IgD-negative memory B cell (primary cell): ENCODE data around the gene SLX4IP. TPM values are rescaled to one million over a fixed set of nuclear protein-coding genes. Genes with fewer than 3 reads are reported as not detected.
A peak's percentile ranks its signal among the peaks of the same experiment; 100 is the strongest.
"Not testable (repeated sequence)": the region's sequence is repeated elsewhere in the genome, so short reads cannot be mapped to it uniquely, and the experiment has no call there.

Experiments
- H3K27ac Mint-ChIP-seq, 3 donors: one replicate each; pipeline ENCODE4 v1.8.0; 2020 to 2022; ENCODE audit warnings: mild to moderate bottlenecking in 3 of 3, mixed read lengths in 3 of 3, moderate library complexity in 1 of 3
- H3K27me3 Mint-ChIP-seq: one replicate; pipeline ENCODE4 v1.8.0; 2021; ENCODE audit warnings: mixed read lengths
- H3K36me3 Mint-ChIP-seq: one replicate; pipeline ENCODE4 v1.8.0; 2020; ENCODE audit warnings: mild to moderate bottlenecking, mixed read lengths
- H3K4me1 Mint-ChIP-seq, 3 donors: one replicate each; pipeline ENCODE4 v1.8.0; 2020 to 2022; ENCODE audit warnings: mixed read lengths in 3 of 3, mild to moderate bottlenecking in 1 of 3
- H3K4me3 Mint-ChIP-seq, 4 donors: one replicate each; pipeline ENCODE4 v1.8.0; 2020 to 2022; ENCODE audit warnings: mild to moderate bottlenecking in 4 of 4, mixed read lengths in 4 of 4, moderate library complexity in 3 of 4
- H3K9me3 Mint-ChIP-seq, 3 donors: one replicate each; pipeline ENCODE4 v1.8.0; 2020 to 2021; ENCODE audit warnings: mixed read lengths in 3 of 3, mild to moderate bottlenecking in 1 of 3
- polyA plus RNA-seq: library from polyadenylated mRNA; unstranded; fragments of 300-500 nt; fragmentation: Illumina TruSeq; gene quantifications from one replicate; pipeline ENCODE4 v1.2.3, GENCODE V29; 2021

The SLX4IP gene
- polyA plus RNA-seq, 1 donor from 2014 or later, result 2.0 TPM

DNA sequence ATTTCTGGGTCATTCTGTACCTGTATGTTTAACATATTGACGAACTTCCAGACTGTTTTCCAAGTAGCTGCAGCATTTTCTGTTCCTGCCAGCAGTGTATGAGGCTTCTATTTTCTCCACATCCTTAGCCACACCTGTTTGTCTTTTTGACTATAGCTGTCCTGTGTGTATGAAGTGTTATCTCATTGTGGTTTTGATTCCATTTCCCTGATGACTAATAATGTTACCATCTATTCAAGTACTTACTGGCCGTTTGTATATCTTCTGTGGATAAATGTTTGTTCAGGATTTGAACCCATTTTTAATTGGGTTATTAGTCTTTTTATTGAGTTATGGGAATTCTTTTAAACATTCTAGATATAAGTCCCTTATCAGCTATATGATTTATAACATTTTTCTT, 143.5 kb downstream of the SLX4IP start:
- Mint-ChIP-seq H3K9me3 (no peaks in the 10 kb centered on the region), H3K4me1 (no peaks in the 10 kb centered on the region), H3K27ac (no peak overlapping the region), H3K4me3 (no peak overlapping the region), H3K36me3 (peaks cover 10% of the 10 kb centered on the region), H3K27me3 (no peaks in the 10 kb centered on the region)

DNA sequence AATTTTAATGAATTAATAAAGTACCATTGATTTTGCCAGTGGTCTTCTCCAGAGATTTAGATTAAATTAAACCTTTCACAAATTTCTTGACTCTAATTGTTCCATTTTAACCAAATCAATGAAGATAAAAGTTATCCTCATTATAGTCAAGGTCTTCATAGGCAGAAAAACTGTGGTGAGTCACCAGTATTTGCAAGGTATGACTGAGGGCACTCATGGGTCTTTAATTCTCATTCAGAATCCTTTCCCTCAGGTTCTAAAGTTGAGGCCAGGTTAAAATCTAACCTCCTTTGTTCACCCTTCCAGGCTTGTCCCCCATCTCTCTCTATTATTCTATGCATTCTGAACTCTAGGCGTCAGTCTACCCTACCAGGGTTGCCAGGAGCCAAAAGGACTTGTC, 144.8 kb downstream of the SLX4IP start:
- Mint-ChIP-seq H3K4me1 (no peaks in the 10 kb centered on the region), H3K27me3 (no peaks in the 10 kb centered on the region), H3K4me3 (no peak overlapping the region), H3K36me3 (peaks cover 10% of the 10 kb centered on the region), H3K27ac (no peak overlapping the region), H3K9me3 (no peaks in the 10 kb centered on the region)

DNA sequence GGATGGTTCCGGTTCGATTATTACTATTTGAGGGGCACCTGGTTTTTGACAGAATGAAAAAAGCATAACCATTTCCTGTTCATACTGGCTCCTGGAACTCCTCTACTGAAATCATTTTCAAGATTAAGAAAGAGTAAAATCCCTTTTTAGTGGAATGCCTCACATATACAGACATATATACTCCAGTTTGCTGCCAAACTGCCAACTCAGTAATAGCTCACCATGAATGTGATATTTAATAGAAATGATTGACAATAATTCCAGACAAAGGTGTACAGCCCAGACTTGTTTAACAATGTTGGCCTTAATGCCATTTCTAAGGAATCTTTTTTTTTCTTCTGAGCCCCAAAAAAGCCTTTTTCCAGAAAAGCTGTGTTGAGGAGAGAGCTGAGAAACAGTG, 145.6 kb downstream of the SLX4IP start:
- Mint-ChIP-seq H3K27me3 (no peaks in the 10 kb centered on the region), H3K27ac (no peak overlapping the region), H3K36me3 (peaks cover 8% of the 10 kb centered on the region), H3K4me3 (no peak overlapping the region), H3K9me3 (no peaks in the 10 kb centered on the region), H3K4me1 (no peaks in the 10 kb centered on the region)

DNA sequence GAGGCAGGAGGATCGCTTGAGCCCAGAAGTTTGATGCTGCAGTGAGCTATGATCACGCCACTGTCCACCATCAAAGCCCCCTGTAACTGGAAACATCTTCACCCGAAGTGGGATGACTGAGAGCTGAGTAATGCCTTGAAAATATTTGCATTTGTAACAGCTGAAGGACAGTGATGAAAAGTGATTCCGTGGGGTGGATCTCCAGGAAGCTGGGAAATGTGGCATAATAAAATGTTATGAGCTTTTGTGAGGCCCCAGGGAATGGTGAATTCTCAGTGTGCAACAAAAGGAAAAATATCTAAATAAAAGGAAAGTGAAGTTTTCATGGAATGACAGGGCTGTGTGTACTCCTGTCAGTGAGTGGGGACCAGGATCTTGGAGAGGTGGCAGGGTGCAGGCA, 146.7 kb downstream of the SLX4IP start:
- Mint-ChIP-seq H3K27me3 (no peaks in the 10 kb centered on the region), H3K4me3 (no peak overlapping the region), H3K27ac (peak overlapping the region in 1 of 3 donors; percentile 13), H3K4me1 (peaks cover 0 to 2% (median 0%) of the 10 kb centered on the region in 3 donors), H3K9me3 (no peaks in the 10 kb centered on the region), H3K36me3 (peaks cover 11% of the 10 kb centered on the region)

DNA sequence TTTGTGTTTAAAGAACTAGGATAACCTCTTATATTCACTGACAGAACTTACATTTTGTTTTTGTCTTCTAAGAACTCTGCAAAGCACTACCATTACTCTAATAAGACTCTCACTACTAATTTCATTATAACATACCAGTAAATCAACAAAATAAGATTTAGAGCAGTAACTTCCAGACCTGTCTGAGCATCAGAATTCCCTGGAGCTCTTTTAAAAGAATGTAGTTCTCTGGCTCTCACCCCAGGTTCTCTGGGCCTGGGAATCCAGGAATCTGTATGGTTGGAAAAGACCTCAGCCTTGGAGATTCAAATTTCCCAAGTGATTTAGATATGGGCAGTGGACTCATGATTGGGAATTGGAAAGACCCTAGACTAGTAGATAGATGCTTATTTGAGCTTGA, 149.3 kb downstream of the SLX4IP start:
- Mint-ChIP-seq H3K9me3 (no peaks in the 10 kb centered on the region), H3K4me3 (no peak overlapping the region), H3K27me3 (no peaks in the 10 kb centered on the region), H3K36me3 (peaks cover 6% of the 10 kb centered on the region), H3K27ac (no peak overlapping the region), H3K4me1 (peaks cover 0 to 2% (median 0%) of the 10 kb centered on the region in 3 donors)

DNA sequence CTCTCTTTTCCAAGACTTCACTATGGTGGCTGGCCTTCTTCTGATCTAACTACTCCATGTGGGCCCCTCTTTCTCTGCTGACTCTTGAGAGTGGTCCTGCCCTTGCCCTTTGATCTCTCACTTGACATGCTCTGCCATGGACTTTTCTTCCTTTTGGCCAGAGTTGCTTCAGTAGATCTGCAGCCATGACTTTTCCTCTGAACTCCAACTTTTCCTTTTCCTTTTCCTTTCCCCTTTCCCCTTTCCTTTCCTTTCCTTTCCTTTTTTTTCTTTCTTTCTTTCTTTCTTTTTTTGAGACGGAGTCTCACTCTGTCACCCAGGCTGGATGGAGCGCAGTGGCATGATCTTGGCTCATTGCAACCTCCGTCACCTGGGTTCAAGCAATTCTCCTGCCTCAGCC, 150.2 kb downstream of the SLX4IP start:
- Mint-ChIP-seq H3K4me3 (no peak overlapping the region), H3K27me3 (no peaks in the 10 kb centered on the region), H3K27ac (no peak overlapping the region), H3K4me1 (peaks cover 0 to 2% (median 0%) of the 10 kb centered on the region in 3 donors), H3K9me3 (no peaks in the 10 kb centered on the region), H3K36me3 (peaks cover 9% of the 10 kb centered on the region)

DNA sequence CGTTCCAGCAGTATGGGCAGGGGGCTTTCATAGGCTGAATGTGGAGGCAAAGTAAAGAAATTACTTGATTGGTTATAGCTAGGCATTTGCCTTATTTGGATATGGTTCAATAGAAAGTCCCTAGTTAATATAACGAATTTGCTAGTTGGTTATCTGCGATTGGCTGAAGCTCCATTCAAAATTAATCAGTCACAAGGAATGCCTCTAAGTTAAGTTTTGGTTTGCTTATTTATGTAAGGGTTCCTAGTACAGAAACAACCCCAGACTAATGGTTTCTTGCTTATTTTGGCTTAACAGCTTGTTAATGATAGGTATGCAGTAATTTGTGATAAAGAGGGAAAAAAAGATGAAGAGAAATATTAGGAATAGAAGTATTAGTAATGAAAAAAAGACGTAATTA, 151.2 kb downstream of the SLX4IP start:
- Mint-ChIP-seq H3K4me3 (no peak overlapping the region), H3K9me3 (no peaks in the 10 kb centered on the region), H3K27ac (peak overlapping the region in 1 of 3 donors; percentile 9), H3K36me3 (peaks cover 9% of the 10 kb centered on the region), H3K4me1 (peaks cover 0 to 2% (median 0%) of the 10 kb centered on the region in 3 donors), H3K27me3 (no peaks in the 10 kb centered on the region)

DNA sequence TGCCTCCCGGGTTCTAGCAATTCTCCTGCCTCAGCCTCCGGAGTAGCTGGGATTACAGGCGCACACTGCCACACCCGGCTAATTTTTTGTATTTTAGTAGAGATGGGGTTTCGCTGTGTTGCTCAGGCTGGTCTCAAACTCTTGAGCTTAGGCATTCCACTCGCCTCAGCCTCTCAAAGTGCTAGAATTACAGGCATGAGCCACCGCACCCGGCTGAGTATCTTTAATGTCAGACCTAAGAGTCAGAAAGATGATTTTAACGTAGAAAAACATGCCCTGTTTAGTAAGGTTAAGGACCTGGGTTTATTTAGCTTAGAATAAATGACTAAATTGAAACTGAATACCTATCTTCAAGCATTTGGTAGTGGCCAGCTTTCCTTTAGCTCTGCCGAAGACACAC, 155.3 kb downstream of the SLX4IP start:
- H3K27ac Mint-ChIP-seq, result not testable (repeated sequence)

DNA sequence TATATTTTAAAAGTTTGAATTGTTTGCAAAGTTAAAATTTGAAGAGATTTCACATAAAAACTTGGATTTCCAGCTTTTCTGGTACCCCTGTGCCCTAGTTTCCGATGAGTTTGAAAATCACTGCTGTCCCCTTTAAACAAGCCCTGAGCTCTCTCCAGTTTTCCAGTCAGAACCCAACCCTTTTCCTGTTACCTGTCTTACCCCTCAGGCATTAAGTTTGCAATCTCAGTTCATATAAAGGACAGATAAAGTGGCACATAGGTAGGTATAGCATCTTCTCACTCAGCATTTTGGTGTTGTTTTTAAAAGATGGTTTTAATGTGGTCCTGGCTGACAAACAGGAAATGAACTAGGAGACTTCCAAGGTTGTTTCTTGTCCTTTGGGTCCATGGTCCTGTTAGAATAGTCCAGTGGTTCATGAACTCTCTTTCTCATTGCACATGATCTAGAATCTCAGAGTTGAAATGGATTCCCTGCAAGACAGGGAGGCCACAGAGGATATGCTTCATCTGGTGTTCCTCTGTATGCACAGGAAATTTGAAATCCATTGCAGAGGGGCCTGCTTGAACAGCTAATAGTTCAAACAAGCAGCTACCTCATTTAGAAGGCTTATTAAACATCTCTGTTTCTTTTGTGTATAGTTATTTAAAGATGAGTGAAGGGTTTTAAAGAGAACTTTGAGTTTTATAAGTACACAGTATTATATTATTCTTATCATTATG, 156.0 kb downstream of the SLX4IP start:
- no peaks in the 10 kb centered on the region for H3K9me3 Mint-ChIP-seq
- H3K4me1 Mint-ChIP-seq, result no peaks in the 10 kb centered on the region
- H3K4me3 Mint-ChIP-seq, result no peak overlapping the region
- H3K27ac Mint-ChIP-seq, result no peak overlapping the region
- no peaks in the 10 kb centered on the region for H3K27me3 Mint-ChIP-seq
- peaks cover 16% of the 10 kb centered on the region for H3K36me3 Mint-ChIP-seq

More for the DNA sequence above, 155.3 kb downstream of the SLX4IP start:
- peaks cover 14% of the 10 kb centered on the region for H3K36me3 Mint-ChIP-seq
- not testable (repeated sequence) for H3K4me1 Mint-ChIP-seq, H3K9me3 Mint-ChIP-seq, H3K27me3 Mint-ChIP-seq, H3K4me3 Mint-ChIP-seq

DNA sequence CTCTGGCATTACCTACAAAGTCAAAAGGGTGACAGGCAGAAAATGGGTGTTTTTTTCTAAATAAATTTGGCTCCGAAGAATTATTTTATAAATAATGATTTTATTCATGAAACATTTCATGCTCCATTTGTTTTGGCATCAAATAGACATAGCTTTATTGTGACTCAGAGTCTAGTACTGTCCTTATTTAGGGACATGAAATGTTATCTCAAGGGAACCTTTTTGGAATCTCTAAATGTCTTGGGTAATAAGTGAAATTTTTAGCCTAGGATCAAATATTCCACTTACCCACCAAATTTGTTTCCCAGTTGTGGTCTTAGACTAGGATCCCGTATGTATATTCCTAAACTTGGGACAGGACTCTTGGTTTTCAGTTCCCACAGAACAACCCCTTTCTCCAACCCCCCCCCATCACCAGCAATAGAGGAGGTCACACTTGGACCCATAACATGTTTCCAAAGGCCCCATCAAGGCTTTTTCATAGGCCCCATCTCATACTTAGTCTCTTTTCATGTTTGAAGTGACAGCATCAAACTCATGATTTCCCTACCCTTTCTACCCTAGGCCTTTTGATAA, 156.9 kb downstream of the SLX4IP start:
- Mint-ChIP-seq H3K27me3 (no peaks in the 10 kb centered on the region), H3K4me3 (no peak overlapping the region), H3K9me3 (no peaks in the 10 kb centered on the region), H3K27ac (no peak overlapping the region), H3K4me1 (no peaks in the 10 kb centered on the region), H3K36me3 (peaks cover 11% of the 10 kb centered on the region)

DNA sequence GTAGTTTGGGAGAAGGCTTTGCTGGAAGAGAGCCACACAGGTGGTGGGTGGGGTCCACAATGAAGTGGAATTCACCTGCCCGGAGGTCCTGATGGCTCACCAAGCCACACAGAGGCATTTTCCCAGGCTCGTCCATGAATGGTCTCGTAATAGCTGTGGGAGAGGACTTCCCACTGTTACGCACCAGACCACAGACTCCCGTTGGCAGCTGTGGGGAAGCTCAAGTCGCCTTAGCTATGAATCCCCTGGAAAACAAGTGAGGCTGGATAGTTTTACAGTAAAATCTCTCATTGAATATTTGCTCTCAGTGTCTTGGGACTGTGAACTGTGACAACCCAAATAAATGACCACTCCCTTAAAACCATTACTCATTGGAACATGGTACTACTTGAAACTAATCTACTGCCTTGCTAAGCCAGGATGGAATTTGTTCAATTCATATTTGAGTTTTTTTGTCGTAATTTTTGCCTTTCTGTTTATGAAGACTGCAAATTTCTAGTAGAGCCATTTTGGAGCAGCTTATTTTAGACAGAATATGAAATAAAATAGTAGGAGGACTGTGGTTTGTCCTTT, 159.3 kb downstream of the SLX4IP start:
- Mint-ChIP-seq H3K9me3 (no peaks in the 10 kb centered on the region), H3K36me3 (peaks cover 14% of the 10 kb centered on the region), H3K27me3 (no peaks in the 10 kb centered on the region), H3K4me1 (no peaks in the 10 kb centered on the region), H3K27ac (no peak overlapping the region), H3K4me3 (no peak overlapping the region)

DNA sequence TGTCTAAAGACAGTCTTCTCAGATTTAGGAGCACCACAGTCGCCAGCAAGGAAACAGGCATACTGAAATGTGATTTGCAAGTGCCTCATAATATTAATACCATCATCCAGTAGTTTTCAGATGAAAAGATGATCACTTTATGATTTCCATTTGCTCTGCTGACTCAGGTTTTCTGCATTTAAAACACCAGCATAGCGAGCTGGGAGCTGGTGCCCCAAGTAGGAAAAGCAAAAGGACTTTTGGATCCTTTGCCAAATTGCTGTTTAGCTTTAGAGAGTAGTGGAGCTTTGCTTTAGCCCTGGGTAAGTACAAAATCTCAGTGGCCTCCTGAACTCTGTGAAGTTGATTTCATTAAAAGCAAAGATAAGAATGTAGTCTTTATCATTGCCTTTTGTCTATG, 160.2 kb downstream of the SLX4IP start:
- Mint-ChIP-seq H3K9me3 (no peaks in the 10 kb centered on the region), H3K36me3 (peaks cover 11% of the 10 kb centered on the region), H3K27ac (no peak overlapping the region), H3K27me3 (no peaks in the 10 kb centered on the region), H3K4me1 (no peaks in the 10 kb centered on the region), H3K4me3 (no peak overlapping the region)

DNA sequence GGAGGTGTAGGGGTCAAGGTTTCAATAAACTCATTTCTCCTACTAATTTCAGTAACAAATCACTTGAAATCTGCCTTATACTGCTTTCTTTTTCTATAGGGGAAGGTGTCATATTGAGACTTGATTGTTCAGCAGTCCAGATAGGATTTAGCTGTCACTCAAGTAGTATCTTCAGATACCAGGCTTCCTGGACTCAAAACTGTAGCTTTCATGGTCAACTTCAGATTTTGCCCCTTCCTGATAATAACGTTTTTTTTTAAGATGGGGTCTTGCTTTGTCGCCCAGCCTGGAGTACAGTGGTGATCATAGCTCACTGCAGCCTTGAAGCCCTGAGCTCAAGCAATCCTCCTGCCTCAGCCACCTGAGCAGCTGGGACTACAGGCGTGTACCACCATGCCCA, 160.9 kb downstream of the SLX4IP start:
- H3K27me3 Mint-ChIP-seq, result no peaks in the 10 kb centered on the region
- H3K4me3 Mint-ChIP-seq, result no peak overlapping the region
- no peak overlapping the region for H3K27ac Mint-ChIP-seq
- no peaks in the 10 kb centered on the region for H3K9me3 Mint-ChIP-seq
- H3K4me1 Mint-ChIP-seq, result no peaks in the 10 kb centered on the region
- H3K36me3 Mint-ChIP-seq, result peaks cover 11% of the 10 kb centered on the region

DNA sequence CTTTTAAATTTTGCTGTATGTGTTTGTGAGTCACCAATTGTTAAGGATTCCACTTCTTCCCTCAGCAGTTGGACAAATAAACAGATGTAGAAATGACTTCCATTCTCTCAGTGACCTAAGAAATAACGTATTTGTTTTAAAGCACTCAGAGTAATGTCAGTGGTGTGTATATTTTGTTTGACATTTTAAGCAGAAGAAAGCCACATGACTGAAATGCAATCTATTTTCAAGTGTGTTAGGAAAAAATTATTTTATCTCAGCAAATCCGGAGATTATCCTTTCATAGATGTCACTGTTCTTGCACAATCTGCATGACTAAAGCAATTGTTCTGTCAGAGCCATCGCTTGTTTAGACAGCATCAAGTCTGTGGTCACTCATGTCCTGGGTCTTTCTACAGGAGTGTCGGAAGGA, 161.6 kb downstream of the SLX4IP start:
- Mint-ChIP-seq H3K36me3 (peaks cover 11% of the 10 kb centered on the region), H3K4me1 (no peaks in the 10 kb centered on the region), H3K9me3 (no peaks in the 10 kb centered on the region), H3K27me3 (no peaks in the 10 kb centered on the region), H3K4me3 (no peak overlapping the region), H3K27ac (no peak overlapping the region)

DNA sequence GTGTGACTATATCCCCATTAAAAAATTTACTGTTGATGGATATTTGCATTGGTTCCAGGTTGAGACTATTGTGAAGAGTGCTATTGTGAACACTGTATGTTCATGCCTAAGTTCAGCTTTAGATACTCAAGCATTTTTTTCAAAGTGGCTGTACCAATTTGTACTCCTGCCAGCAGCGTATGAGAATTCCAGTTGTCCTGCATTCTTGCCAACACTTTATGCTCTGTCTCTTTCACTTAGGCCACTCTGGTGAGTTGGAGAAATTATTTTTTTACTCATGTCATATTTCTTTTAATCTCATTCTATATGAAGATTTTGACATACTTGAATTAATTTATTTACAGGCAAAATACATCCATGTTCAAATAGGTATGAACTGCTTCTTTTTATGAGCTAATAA, 162.5 kb downstream of the SLX4IP start:
- Mint-ChIP-seq H3K36me3 (peaks cover 15% of the 10 kb centered on the region), H3K27me3 (no peaks in the 10 kb centered on the region), H3K4me1 (no peaks in the 10 kb centered on the region), H3K27ac (no peak overlapping the region), H3K9me3 (no peaks in the 10 kb centered on the region), H3K4me3 (no peak overlapping the region)
